SK-MEL-5 (cell line): Measurements from ENCODE around the gene ATP2B2. TPM values are rescaled to one million over a fixed set of nuclear protein-coding genes. Genes with fewer than 3 reads are reported as not detected.
A peak's percentile ranks its signal among the peaks of the same experiment; 100 is the strongest.

ENCODE experiments used
- DNase-seq: peaks from one replicate; pipeline ENCODE4 v3.0.0-alpha.2; 2016; ENCODE audit warnings: low read depth, low spot score
- in situ Hi-C: cut with HindIII; loops from 2 replicates; pipeline ENCODE4 v1.10.0; 2016; ENCODE audit warnings: low sequenced_read_pairs, high pct_unique_total_duplicates, low pct_unique_long_range_greater_than_20kb
- total RNA-seq: library from RNA; depleted of rRNA; stranded (reverse); fragments of >200 nt; shearing (Covaris generic); gene quantifications from 2 replicates; pipeline ENCODE4 v1.2.3, GENCODE V29; 2014

The ATP2B2 gene
- total RNA-seq, 1 experiment from 2014 or later = not detected

DNA sequence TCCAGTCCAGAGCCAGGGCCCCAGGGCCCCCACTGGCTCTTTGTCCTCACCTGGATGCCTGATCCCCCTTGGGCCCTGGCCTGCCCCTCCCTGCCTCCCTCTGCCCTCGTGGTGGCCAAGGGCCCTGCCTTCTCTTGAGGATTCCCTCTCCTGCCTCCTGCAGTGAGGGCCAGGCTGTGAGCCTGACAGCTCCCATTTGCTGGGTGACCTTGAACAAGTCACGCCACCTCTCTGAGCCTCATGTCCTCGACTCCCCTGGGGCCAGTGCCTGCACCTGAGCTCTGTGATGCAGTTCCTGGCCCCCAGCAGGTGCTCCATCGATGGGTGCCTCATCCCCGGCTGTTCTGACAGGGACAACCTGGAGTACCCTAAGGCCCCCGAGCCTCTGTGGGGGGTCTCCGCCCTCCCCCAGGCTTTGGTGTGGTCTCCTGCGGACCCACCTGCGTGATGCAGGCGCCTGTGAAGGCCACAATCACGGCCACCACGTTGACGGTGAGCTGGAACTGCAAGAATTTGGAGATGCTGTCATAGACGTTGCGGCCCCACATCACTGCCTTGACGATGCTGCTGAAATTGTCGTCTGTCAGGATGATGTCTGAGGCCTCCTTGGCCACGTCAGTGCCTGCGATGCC lies 160.3 kb downstream of the ATP2B2 start:
- in situ Hi-C loops = no loop called here
- DNase-seq = no peak

DNA sequence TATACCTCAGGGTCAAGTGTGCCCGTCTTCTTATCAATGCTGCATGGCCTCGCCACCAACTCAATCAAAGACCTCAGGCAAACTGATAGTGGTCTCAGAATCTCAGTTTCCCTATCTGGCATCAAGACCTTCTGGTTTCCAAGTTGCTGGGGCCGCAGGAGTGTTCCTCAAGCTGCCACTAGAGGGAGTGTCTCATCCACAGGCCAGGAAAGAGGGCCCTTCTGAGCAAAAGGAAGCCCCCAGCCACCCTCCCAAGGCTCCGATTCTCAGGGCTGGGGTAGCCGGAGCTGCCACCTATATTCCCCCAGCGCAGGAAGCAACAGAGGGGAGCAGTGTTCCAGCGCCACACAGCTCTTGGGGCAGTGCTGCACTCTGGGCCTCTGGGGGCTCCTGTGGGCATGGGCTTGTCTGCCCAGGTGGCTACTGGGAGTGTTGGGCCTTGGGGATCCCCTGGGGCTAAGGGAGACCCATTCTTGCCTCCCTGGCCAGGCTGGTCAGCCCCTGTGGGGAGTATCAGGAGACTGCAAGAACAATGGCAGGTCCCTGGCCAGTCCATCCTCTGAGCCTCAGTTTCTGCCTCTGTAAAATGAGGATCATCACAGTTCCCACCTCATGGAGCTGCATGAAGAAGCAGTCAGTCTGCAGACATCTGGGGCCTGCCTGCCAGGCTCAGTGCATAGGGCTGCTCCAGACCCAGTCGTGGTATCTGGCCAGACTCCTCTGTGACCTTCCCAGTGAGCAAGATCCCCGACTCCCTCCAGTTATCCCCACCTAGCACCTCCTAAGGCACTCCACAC lies 161.0 kb downstream of the ATP2B2 start:
- DNase-seq = peak; percentile 57
- in situ Hi-C loops = no loop called here

DNA sequence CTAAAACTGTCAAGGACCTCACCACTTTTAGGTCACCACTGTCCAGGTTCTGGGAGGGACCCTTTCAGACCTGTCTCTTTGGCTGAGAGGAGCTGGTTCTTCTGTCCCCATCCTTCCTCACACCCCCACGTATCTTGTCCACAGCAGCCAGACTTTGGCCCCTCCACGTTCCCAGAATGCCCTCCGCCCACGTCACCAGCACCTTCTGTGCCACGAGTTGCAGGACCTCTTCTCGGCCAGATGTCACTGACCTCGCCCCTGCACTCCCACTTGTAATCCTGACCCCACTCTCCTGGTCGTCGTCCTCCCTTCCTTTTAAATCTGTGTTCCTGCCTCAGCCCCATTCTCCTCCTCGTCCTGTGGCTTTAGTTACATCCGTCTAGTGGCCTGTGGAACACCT lies 161.9 kb downstream of the ATP2B2 start:
- DNase-seq = no peak
- in situ Hi-C loops = no loop called here

DNA sequence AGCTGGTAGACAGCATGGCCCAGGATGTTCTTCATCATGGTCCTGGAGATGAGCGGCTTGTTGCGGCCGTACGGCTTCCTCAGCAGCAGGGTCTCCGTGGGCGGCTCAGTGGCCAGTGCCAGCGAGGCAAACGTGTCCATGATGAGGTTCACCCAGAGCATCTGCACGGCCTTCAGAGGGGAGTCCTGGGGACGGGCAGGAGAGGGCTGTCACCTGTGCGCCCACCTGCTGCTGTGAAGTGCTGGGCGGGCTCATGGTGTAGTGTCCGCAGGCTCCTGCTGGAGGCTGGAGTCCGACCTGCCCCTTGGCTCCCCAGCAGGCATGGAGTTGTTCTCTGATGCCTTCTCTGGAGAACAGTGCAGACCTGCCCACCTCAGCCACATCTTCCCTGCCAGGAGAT lies 162.6 kb downstream of the ATP2B2 start:
- in situ Hi-C loops = no loop called here

DNA sequence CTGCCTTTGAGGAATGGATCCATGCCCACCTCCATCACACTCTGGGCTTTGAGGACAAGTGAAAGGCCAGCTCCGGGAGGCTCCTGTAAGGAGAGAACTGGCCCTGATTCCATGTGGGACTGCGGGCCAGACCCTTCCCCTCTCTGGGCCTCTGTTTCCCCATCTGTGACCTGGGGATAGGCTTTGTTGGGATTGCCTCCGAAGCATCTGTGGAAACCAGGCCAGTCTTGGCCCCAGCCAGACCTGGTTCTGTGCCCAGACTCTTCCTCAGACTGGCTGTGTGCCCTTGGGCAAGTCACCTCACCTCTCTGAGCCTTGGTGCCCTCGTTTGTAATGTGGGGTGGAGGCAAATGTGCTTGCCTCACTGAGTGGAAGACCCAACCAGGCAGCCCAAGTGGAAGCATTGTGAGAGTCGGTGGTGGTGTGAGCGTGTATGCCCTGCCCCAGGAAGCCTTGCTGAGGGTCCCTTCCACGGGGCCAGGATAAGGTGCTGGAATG lies 163.4 kb downstream of the ATP2B2 start:
- in situ Hi-C loops = no loop called here

More for the DNA sequence above, 162.6 kb downstream of the ATP2B2 start:
- DNase-seq = no peak

DNA sequence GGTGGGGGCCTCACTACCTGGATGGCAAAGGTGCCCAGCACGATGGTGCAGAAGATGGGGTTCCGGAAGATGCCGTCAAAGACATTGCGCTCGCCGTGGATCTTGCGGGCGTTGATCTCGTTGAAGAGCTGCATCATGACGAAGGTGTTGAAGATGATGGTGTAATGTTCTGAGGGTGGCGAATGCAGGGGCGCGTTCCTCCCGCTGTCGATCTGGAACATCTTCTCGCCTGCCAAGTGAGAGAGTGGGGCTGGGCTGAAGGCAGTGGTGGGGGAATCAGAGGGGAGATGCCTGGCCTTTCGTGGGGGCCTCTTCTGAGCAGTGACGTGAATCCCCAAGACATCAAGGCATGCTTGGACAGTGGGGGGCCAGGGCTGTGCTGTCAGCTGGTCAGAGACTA lies 164.9 kb downstream of the ATP2B2 start:
- no peak for DNase-seq
- in situ Hi-C loops = no loop called here

More for the DNA sequence above, 163.4 kb downstream of the ATP2B2 start:
- no peak for DNase-seq

DNA sequence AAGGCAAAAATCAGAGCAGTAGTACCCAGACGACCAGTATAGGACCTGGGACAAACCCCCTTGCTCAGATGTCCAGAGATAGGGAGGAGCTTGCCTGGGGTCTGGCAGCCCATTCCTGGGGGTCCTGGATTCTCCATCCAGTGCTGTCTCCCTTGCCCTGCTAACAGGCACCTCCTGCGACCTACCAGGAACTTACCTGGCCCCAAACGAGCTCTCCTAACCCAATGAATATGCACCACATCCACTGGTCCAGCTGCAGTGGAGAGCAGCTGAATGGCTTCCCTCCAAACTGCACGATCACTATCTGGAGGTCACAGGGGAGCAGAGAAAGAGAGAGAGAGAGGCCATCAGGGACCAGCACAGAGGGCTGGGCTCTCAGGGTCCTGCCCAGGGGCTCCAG lies 165.3 kb downstream of the ATP2B2 start:
- in situ Hi-C loops = no loop called here
- no peak for DNase-seq

DNA sequence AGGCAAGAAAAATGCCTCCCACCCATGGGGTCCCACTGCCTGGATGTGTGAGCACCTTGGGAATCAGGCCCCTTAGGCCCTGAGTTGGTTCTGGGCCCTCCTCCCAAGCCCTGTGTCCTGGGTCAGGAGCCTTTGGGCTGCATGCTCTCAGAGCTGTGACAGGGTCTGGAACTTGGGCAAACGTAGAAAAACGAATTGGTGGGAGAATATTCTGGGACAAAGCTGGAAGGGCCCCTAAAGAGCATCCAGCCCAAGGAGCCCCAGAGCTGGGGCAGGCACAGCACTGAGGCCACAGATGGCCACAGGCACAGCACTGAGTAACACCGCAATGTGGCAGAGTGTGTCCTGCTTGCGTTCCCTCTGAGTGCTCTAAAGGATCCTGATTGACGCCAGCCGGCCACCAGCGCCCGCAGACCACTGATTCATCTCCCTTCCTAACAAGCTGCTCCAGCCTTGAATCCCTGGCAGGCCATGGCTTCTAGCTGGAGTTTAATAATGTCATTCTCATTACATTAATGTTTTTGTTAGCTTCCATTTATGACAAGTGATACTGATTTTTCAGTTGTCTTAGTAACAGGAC lies 165.9 kb downstream of the ATP2B2 start:
- in situ Hi-C loops = no loop called here
- no peak for DNase-seq

DNA sequence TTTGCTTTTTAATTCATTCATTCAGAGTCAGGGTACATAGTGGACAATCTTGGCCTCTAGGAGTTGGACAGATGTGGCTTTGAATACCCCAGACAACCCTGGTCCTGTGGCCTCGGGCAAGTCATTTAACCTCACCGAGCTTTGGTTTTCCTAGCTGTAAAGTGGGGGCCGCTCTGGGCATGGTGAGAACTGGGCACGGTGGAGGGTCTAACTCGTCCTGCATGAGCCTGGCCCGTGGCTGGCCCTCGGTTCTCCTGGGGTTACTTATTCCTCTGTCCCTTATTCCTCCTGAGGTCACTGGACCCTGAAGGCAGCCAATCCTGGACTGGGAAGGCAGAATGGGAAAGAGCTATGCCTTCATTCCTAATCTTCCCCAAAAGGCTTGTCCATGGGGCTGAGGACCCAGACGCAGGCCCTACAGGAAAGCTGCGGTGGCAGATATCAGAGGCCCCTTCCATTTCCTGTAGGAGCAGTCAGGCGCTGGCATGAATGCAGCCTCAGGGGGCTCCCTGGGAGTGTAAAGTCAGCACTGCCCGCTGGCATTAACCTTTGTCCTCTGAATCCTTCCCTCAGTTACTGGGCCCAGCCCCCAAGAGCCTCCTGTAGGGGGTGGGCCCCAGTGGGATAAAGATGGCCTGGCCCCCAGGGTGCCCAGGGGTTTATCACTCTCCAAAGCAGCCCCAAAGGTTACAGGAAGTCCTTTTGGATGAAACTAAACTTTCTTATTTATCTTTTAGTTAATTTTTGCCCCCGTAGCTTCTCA lies 166.6 kb downstream of the ATP2B2 start:
- in situ Hi-C loops = no loop called here
- no peak for DNase-seq

DNA sequence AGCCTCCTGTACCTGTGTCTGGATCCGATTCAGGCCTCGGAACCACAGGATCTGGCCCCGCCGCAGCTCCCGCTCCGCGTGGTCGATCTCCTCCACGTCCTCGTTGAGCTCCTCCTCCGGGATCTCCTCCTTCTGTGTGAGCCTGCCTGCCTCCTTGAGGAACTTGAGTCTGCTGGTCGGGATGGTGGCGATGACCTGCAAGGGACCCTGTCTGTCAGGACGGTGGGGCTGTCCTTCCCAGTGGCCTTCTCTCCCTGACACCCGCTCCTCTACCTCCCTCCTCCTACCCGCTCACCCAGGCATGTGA lies 167.3 kb downstream of the ATP2B2 start:
- no peak for DNase-seq
- in situ Hi-C loops = no loop called here

DNA sequence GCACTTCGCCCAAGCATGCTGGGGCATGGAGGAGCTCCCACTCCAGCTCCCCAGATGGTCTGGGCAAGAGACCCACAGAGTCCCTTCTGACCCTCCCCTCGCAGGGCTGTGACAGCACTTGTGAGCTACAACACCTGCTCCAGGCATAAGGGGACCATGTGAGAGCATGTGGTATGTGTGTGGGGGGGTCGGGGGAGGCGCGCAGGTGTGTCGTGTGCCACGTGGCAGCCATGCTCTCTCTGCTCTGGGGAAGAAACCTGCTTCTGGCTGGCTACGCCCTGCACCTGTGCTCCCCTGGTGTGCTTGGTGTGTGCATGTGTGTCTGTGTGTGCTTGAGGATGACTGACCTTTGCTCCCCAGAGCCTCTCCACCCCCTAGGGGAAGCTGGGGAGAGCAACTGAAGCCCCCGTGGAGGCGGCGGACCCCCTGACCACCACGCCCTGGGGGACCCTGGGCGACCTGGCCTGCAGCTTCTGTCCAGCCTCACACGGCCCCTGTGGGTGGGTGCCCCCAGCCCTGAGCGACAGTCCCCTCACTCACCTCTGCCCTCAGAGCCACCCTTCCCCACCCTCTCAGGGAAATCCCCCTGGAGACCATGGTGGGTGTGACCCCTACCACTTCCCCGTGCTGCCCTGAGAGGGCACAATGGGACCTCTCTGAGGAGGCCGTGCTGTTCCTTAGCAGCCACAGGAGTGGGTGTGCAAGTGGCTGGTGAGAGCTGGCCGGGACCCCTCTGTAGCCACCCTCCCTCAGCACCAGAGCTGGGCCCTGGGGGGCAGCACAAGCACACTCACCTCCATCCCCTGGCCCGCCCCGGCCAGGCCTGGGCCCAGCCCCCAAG lies 167.8 kb downstream of the ATP2B2 start:
- in situ Hi-C loops = no loop called here

DNA sequence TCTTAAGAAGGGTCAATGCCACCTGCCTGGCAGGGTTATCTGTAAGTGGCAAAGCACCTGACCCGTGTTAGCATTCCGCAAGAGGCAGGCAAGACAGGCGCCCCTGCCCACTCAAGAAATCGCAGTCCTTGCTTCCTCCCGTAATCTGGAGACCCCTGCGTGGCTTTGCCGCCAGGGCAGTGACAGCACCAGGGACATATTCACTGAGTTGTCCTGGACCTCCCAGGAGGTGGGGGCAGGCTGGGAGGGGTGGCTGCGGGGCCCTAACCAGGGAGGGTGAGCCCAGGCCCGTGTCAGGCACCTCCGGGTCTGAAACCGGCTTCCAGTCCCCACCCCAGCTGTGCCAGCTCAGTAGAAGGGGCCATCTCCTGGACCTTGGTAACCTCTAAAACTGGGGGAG lies 168.6 kb downstream of the ATP2B2 start:
- no peak for DNase-seq
- in situ Hi-C loops = no loop called here

More for the DNA sequence above, 167.8 kb downstream of the ATP2B2 start:
- DNase-seq = no peak

DNA sequence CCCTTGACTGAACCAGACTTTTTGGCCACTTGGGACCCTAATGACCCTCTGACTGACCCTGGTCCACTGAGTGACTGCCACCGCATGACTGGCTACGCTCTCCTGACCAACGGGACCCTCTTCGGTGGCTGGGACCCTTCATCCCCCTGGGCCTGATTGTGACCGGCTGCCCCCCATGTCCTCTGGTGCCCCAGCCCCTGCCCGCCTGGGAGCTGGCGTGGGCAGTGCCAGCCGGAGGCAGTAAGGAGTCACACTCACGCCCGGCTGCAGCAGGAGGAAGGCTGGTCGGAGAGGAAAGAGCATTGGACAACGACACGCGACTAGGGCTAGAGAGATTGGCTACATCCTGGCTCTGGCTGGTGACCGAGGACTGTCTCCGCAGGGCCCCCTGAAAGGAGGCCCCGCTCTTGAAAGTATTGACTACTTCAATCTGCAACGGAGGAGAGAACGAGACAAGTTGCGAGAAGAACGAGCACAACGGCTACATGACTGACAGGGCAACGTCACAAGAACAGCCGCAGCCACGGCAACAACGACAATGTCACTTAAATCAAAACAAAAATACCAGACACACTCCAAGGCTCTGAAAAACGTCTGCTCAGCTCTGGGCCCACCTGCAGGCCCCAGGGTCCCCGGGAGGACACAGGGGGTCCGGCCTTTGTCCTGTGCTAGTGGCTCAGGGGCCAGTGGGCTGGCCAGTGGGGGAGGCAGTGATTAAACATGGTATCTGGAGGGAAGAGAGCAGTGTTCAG lies 169.3 kb downstream of the ATP2B2 start:
- in situ Hi-C loops = no loop called here
- DNase-seq = no peak

DNA sequence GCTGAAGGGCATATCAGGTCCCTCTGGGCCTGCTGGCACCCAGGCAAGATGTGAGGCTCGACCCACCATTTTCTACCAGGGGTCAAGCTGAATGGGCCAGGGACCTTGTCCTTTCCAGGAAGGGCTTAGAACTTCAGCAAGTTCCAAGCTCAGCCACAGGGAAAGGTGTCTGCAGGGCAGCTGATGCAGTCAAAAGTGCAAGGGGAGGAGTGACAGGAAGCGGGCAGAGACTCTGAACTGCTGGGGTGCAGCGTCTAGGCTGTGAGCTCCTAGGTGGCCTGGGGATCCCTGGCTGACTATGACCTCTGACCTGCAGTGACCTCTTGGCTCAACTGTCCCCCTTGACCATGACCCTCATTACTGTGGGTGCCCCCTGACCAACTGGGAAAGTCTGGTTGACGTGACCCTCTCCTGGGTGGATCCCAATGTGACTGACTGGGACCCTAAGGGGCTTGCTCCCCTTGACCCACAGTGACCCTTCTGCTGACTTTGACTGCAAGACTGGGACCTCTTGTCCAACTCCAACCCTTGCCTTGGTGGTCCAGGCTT lies 170.1 kb downstream of the ATP2B2 start:
- no peak for DNase-seq

DNA sequence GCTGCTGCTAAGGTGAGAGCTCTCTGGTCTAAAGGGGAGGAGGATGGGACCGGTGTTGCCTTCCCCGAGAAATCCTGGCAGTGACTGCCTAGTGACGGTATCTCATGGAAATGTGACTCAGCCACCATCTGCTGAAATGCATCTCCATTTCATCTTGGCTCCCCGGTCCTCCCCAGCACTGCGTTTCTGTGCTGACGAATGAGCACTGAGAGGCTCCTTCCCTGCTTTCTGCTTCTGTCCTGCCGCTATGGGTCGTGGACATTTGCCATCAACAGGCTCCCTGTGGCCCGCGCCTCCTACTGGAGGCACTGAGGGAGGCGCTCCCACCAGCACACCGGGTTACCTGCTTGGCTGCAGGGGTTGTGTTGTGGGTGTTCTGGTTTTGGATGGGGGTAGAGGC lies 170.9 kb downstream of the ATP2B2 start:
- DNase-seq = no peak
- in situ Hi-C loops = no loop called here

More for the DNA sequence above, 170.1 kb downstream of the ATP2B2 start:
- in situ Hi-C loops = no loop called here

DNA sequence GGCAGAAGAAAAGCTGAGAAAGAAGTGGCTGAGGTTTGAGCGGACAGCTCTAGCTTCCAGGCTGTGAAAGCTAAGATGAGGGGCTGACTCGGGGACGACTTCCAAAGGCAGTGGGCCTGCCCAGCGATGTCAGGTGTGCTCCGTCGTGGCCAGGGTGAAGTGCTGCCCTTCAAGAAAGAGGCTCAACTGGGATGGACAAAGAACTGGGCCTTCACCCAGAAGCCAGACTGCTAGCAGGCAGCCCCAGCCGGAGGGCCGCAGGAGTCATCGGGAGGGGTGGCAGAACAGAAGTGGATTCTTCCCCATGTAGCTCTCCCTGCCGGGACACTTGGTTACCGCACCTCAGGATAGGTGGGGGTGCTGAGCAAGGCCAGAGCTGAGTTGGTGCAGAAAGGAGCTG lies 171.3 kb downstream of the ATP2B2 start:
- in situ Hi-C loops = no loop called here

DNA sequence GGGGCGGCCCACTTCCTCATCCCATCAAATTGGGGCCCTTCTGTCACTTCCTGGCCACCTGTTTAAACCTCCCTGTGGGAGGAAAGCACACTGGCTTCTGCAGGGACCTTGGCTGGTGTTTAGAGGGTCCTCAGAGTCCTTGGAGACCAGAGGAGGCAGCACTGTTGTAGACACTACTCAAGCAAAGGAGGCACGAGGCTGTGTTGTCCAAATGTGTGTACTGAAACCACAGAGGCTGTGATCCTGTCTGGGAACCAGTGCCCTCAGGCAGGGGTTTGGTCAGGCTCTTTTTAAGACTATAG lies 172.1 kb downstream of the ATP2B2 start:
- in situ Hi-C loops = no loop called here
- DNase-seq = no peak

More for the DNA sequence above, 171.3 kb downstream of the ATP2B2 start:
- DNase-seq = no peak
